Activated T-cell treated with anti-CD3 and anti-CD28 coated beads, Interleukin-2, amount 50 U/mL, for 24 hours (primary cell): ENCODE results near the gene RTCA.
"Not testable (repeated sequence)": the region's sequence is repeated elsewhere in the genome, so short reads cannot be mapped to it uniquely, and the experiment has no call there.

Experiments used
- DNase-seq: peaks from one replicate; pipeline ENCODE4 v3.0.0-alpha.2; 2020
- H3K27ac Mint-ChIP-seq: 2 replicates; pipeline ENCODE4 v1.8.0; 2020; ENCODE audit warnings: mild to moderate bottlenecking, mixed read lengths
- H3K27me3 Mint-ChIP-seq: 2 replicates; pipeline ENCODE4 v1.8.0; 2020; ENCODE audit warnings: mixed read lengths
- H3K36me3 Mint-ChIP-seq: 2 replicates; pipeline ENCODE4 v1.8.0; 2020; ENCODE audit warnings: low read depth, mixed read lengths
- H3K4me1 Mint-ChIP-seq: 2 replicates; pipeline ENCODE4 v1.8.0; 2020; ENCODE audit warnings: low read depth, mixed read lengths
- H3K4me3 Mint-ChIP-seq: 2 replicates; pipeline ENCODE4 v1.8.0; 2020; ENCODE audit warnings: mild to moderate bottlenecking, moderate library complexity, mixed read lengths
- H3K9me3 Mint-ChIP-seq: 2 replicates; pipeline ENCODE4 v1.8.0; 2020; ENCODE audit warnings: mixed read lengths

Gene RTCA

GRCh38 chr1:100279358-100279923 is 13.4 kb downstream of the RTCA start:
- no peak overlapping the region for H3K4me3 Mint-ChIP-seq
- no peaks in the 10 kb centered on the region for H3K9me3 Mint-ChIP-seq
- H3K27me3 Mint-ChIP-seq: no peaks in the 10 kb centered on the region
- H3K4me1 Mint-ChIP-seq: peaks cover 25% of the 10 kb centered on the region
- no peak for DNase-seq
- H3K27ac Mint-ChIP-seq: peak overlapping the region; percentile 2
- H3K36me3 Mint-ChIP-seq: peaks cover 92% of the 10 kb centered on the region

- Mint-ChIP-seq H3K36me3 (peaks cover 92% of the 10 kb centered on the region), H3K4me1 (peaks cover 24% of the 10 kb centered on the region), H3K27ac (peak overlapping the region; percentile 48), H3K9me3 (no peaks in the 10 kb centered on the region), H3K27me3 (no peaks in the 10 kb centered on the region), H3K4me3 (no peak overlapping the region)
- DNase-seq: no peak
Observed at GRCh38 chr1:100279954-100280682, 14.1 kb downstream of the RTCA start.

GRCh38 chr1:100284591-100284990 is 18.6 kb downstream of the RTCA start:
- Mint-ChIP-seq H3K9me3 (no peaks in the 10 kb centered on the region), H3K4me1 (peaks cover 19% of the 10 kb centered on the region), H3K36me3 (peaks cover 86% of the 10 kb centered on the region), H3K4me3 (no peak overlapping the region), H3K27me3 (no peaks in the 10 kb centered on the region), H3K27ac (no peak overlapping the region)
- DNase-seq: no peak

- Mint-ChIP-seq H3K27me3 (no peaks in the 10 kb centered on the region), H3K36me3 (peaks cover 87% of the 10 kb centered on the region), H3K4me3 (no peak overlapping the region), H3K9me3 (no peaks in the 10 kb centered on the region), H3K27ac (no peak overlapping the region), H3K4me1 (peaks cover 7% of the 10 kb centered on the region)
- no peak for DNase-seq
Observed at GRCh38 chr1:100287162-100287561, 21.1 kb downstream of the RTCA start.

GRCh38 chr1:100290291-100290690 is 24.3 kb downstream of the RTCA start:
- DNase-seq: no peak
- Mint-ChIP-seq H3K9me3 (no peaks in the 10 kb centered on the region), H3K27ac (peak overlapping the region; percentile 33), H3K27me3 (no peaks in the 10 kb centered on the region), H3K4me1 (peaks cover 18% of the 10 kb centered on the region), H3K36me3 (peaks cover 78% of the 10 kb centered on the region), H3K4me3 (no peak overlapping the region)

- peaks cover 14% of the 10 kb centered on the region for H3K4me1 Mint-ChIP-seq
- no peaks in the 10 kb centered on the region for H3K27me3 Mint-ChIP-seq
- no peaks in the 10 kb centered on the region for H3K9me3 Mint-ChIP-seq
- peak overlapping the region; percentile 20 for H3K27ac Mint-ChIP-seq
- H3K4me3 Mint-ChIP-seq: no peak overlapping the region
- H3K36me3 Mint-ChIP-seq: peaks cover 61% of the 10 kb centered on the region
- no peak for DNase-seq
Observed at GRCh38 chr1:100292711-100293110, 26.7 kb downstream of the RTCA start.

GRCh38 chr1:100296140-100296539 is 30.1 kb downstream of the RTCA start:
- H3K36me3 Mint-ChIP-seq: peaks cover 33% of the 10 kb centered on the region
- H3K4me3 Mint-ChIP-seq: no peak overlapping the region
- no peak overlapping the region for H3K27ac Mint-ChIP-seq
- H3K9me3 Mint-ChIP-seq: no peaks in the 10 kb centered on the region
- no peak for DNase-seq
- H3K27me3 Mint-ChIP-seq: no peaks in the 10 kb centered on the region
- peaks cover 21% of the 10 kb centered on the region for H3K4me1 Mint-ChIP-seq

GRCh38 chr1:100296997-100297396 is 31.0 kb downstream of the RTCA start:
- H3K27ac Mint-ChIP-seq, DNase-seq, H3K9me3 Mint-ChIP-seq, H3K4me3 Mint-ChIP-seq, H3K27me3 Mint-ChIP-seq: not testable (repeated sequence)
- Mint-ChIP-seq H3K36me3 (peaks cover 24% of the 10 kb centered on the region), H3K4me1 (peaks cover 21% of the 10 kb centered on the region)

- no peak overlapping the region for H3K4me3 Mint-ChIP-seq
- no peak for DNase-seq
- peaks cover 11% of the 10 kb centered on the region for H3K4me1 Mint-ChIP-seq
- no peak overlapping the region for H3K27ac Mint-ChIP-seq
- H3K36me3 Mint-ChIP-seq: peaks cover 9% of the 10 kb centered on the region
- H3K27me3 Mint-ChIP-seq: no peaks in the 10 kb centered on the region
- H3K9me3 Mint-ChIP-seq: no peaks in the 10 kb centered on the region
Observed at GRCh38 chr1:100298512-100298911, 32.5 kb downstream of the RTCA start.

GRCh38 chr1:100299521-100300222 is 33.7 kb downstream of the RTCA start:
- Mint-ChIP-seq H3K27me3 (no peaks in the 10 kb centered on the region), H3K36me3 (peaks cover 5% of the 10 kb centered on the region), H3K4me3 (no peak overlapping the region), H3K27ac (peak overlapping the region; percentile 3), H3K9me3 (no peaks in the 10 kb centered on the region), H3K4me1 (peaks cover 11% of the 10 kb centered on the region)
- no peak for DNase-seq

GRCh38 chr1:100300691-100301090 is 34.7 kb downstream of the RTCA start:
- Mint-ChIP-seq H3K4me1 (peaks cover 11% of the 10 kb centered on the region), H3K4me3 (no peak overlapping the region), H3K9me3 (no peaks in the 10 kb centered on the region), H3K27me3 (no peaks in the 10 kb centered on the region), H3K36me3 (peaks cover 5% of the 10 kb centered on the region), H3K27ac (no peak overlapping the region)
- DNase-seq: no peak

- Mint-ChIP-seq H3K9me3 (no peaks in the 10 kb centered on the region), H3K36me3 (no peaks in the 10 kb centered on the region)
Observed at GRCh38 chr1:100302739-100303138, 36.7 kb downstream of the RTCA start.

GRCh38 chr1:100304227-100304626 is 38.2 kb downstream of the RTCA start:
- Mint-ChIP-seq H3K4me3 (no peak overlapping the region), H3K27me3 (no peaks in the 10 kb centered on the region), H3K9me3 (no peaks in the 10 kb centered on the region), H3K36me3 (no peaks in the 10 kb centered on the region), H3K4me1 (peaks cover 25% of the 10 kb centered on the region), H3K27ac (no peak overlapping the region)
- no peak for DNase-seq

More at GRCh38 chr1:100302739-100303138, 36.7 kb downstream of the RTCA start:
- no peaks in the 10 kb centered on the region for H3K27me3 Mint-ChIP-seq
- H3K27ac Mint-ChIP-seq: no peak overlapping the region
- no peak overlapping the region for H3K4me3 Mint-ChIP-seq
- H3K4me1 Mint-ChIP-seq: peaks cover 21% of the 10 kb centered on the region
- no peak for DNase-seq

GRCh38 chr1:100304921-100305320 is 38.9 kb downstream of the RTCA start:
- H3K4me3 Mint-ChIP-seq: no peak overlapping the region
- H3K27ac Mint-ChIP-seq: no peak overlapping the region
- peaks cover 18% of the 10 kb centered on the region for H3K4me1 Mint-ChIP-seq
- peaks cover 2% of the 10 kb centered on the region for H3K9me3 Mint-ChIP-seq
- H3K36me3 Mint-ChIP-seq: no peaks in the 10 kb centered on the region
- DNase-seq: no peak
- no peaks in the 10 kb centered on the region for H3K27me3 Mint-ChIP-seq

GRCh38 chr1:100305954-100306353 is 39.9 kb downstream of the RTCA start:
- DNase-seq: no peak
- peaks cover 4% of the 10 kb centered on the region for H3K9me3 Mint-ChIP-seq
- H3K4me1 Mint-ChIP-seq: peaks cover 18% of the 10 kb centered on the region
- no peak overlapping the region for H3K4me3 Mint-ChIP-seq
- no peak overlapping the region for H3K27ac Mint-ChIP-seq
- no peaks in the 10 kb centered on the region for H3K27me3 Mint-ChIP-seq
- H3K36me3 Mint-ChIP-seq: no peaks in the 10 kb centered on the region
